Measurements from ENCODE around the gene P3H4. TPM values are rescaled to one million over a fixed set of nuclear protein-coding genes. Genes with fewer than 3 reads are reported as not detected.

Gene P3H4
- total RNA-seq, 1 donor from 2014 or later: 32.1 TPM

DNA sequence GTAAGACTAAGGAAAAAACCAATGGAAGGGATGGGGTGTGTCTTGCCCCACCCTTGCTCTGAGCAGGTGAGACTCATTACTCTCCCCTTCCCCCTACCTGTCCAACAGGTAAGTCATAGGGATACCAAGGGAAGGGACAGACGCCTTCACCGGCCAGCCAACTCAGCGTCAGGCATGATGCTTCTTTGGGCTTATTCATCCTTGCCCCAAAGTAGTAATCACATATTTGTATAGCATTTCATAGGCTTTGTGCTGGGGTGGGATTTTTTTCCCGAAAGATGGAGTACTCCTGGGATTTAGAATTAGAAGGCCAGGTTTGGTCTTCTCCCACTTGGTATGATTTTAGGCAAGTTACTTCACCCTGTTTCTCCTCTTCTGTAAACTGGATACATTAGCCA lies 24.7 kb downstream of the P3H4 start:
- TF ChIP-seq, protein P1, sequence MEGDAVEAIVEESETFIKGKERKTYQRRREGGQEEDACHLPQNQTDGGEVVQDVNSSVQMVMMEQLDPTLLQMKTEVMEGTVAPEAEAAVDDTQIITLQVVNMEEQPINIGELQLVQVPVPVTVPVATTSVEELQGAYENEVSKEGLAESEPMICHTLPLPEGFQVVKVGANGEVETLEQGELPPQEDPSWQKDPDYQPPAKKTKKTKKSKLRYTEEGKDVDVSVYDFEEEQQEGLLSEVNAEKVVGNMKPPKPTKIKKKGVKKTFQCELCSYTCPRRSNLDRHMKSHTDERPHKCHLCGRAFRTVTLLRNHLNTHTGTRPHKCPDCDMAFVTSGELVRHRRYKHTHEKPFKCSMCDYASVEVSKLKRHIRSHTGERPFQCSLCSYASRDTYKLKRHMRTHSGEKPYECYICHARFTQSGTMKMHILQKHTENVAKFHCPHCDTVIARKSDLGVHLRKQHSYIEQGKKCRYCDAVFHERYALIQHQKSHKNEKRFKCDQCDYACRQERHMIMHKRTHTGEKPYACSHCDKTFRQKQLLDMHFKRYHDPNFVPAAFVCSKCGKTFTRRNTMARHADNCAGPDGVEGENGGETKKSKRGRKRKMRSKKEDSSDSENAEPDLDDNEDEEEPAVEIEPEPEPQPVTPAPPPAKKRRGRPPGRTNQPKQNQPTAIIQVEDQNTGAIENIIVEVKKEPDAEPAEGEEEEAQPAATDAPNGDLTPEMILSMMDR (IDR thresholded peaks at IDR 0.05; ENCODE audit: insufficient read depth, low read length, severe bottlenecking): no peak
- FAIRE-seq (peak; percentile 98), DNase-seq (ENCODE audit: low read depth) (peak; percentile 100)
- peaks cover 4% of the 10 kb centered on the region for H3K36me3 ChIP-seq (ENCODE audit: control insufficient read depth, insufficient read depth, low read length)
- H3K27me3 ChIP-seq (ENCODE audit: control insufficient read depth, insufficient read depth, low read length): no peaks in the 10 kb centered on the region
- no peak overlapping the region for H3K4me3 ChIP-seq (ENCODE audit: low read depth, low read length)

DNA sequence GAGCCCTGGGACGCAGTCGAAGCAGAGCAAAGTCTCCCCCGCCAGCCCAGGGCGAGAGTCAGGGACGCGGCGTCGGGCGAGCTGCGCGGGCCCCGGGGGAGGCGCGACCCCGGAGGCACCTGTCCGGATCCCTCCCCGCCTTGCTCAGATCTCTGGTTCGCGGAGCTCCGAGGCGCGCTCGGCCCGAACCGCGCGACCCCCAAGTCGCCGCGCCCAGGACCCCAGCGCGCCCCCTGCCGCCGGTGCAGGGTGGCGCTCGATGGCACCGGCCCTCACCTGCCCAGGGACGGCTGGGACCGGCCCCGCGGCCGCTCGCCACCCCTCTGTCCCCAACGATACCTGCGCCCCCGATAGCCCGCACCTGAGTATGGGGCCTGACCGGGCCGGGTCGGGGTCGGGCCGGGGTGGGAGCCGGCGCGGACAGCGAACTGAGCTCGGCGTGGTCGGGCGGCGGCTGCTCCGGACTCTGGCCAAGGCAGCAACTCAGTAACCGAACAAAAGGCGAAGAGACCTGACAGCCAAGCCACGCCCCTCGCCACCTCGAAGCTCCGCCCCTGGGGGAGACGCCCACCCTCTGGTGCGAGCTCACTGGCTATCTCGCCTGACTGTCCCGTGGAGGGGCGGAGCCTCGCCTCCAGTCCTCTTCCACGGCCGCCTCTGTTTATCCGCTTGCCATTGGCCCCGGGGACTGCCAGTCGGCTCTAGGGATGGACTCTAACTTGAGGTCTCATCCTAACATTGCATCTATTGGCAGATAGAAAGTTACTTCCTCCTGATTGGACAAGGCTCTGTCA lies 25.3 kb downstream of the P3H4 start, which contains the start of gene JUP:
TSS of gene JUP (minus strand) at position 485 of the 794 bp plus-strand sequence. CDS start 14,857 bp downstream, outside the sequence.
- DNase-seq (ENCODE audit: low read depth): no peak
- FAIRE-seq: no peak
- TF ChIP-seq, protein P1 (IDR thresholded peaks at IDR 0.05; ENCODE audit: insufficient read depth, low read length, severe bottlenecking): peak; percentile 51
- H3K27me3 ChIP-seq (ENCODE audit: control insufficient read depth, insufficient read depth, low read length): no peaks in the 10 kb centered on the region
- peaks cover 8% of the 10 kb centered on the region for H3K36me3 ChIP-seq (ENCODE audit: control insufficient read depth, insufficient read depth, low read length)
- H3K4me3 ChIP-seq (ENCODE audit: low read depth, low read length): peak within 1 kb of the TSS; percentile 79

DNA sequence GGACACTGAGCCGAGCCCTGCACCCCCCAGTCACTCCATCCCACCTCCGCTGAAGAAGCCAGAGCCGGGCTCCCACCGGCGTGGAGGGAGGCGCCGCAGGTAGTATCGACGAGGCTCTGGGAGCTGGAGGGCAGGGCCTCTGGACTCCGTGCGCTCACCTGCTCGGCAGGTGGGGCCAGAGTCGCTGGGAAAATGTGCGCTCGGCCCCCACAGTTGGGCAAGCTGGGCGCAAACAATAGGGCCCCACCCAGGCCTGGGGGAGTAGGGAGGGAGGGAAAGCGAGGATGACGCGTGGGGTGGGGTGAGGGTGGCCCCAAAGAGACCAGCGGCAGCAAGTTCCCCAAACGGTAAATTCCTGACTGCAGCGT lies 25.9 kb downstream of the P3H4 start:
- DNase-seq (ENCODE audit: low read depth): peak; percentile 75
- no peak for FAIRE-seq
- TF ChIP-seq, protein P1 (IDR thresholded peaks at IDR 0.05; ENCODE audit: insufficient read depth, low read length, severe bottlenecking): peak; percentile 51
- peaks cover 8% of the 10 kb centered on the region for H3K36me3 ChIP-seq (ENCODE audit: control insufficient read depth, insufficient read depth, low read length)
- no peaks in the 10 kb centered on the region for H3K27me3 ChIP-seq (ENCODE audit: control insufficient read depth, insufficient read depth, low read length)
- H3K4me3 ChIP-seq (ENCODE audit: low read depth, low read length): peak overlapping the region; percentile 79

DNA sequence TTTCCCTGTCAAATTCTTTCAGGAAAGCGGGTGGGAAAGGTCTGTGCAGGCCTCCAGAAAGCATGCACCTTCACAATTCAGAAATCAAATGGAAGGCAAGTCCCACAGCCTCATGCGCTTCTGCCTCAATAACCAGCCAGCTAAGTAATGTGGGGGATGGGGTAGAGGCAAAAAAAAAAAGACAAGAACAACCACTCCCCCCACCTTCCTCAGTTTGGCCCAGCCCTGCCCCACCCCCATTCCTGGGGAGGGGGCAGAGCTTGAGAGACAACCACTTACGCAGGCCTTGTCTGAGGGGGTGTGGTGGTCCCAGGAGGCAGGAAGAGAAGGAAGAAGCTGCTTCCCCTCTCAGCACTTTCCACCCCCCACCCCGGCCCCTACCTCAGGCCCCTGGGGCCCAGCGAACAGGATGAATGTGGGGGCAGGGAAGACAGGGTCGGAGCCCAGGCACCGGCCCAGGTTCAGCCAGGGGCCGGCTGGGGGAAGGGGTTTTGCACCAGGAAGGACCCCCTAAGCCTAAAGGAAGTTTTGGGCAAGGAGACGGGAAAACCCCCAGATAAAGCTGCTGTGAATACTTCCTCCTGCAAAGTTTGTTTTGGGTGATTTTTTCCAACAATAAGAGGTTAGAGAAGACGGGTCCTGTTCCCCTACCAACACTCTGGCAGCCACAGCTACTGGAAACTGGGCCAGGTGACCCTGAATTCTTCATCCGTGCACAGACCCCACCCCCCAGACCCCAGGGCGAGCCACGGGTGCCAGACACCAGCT lies 26.5 kb downstream of the P3H4 start:
- H3K27me3 ChIP-seq (ENCODE audit: control insufficient read depth, insufficient read depth, low read length): no peaks in the 10 kb centered on the region
- DNase-seq (ENCODE audit: low read depth) (peak; percentile 66), FAIRE-seq (no peak)
- H3K36me3 ChIP-seq (ENCODE audit: control insufficient read depth, insufficient read depth, low read length): peaks cover 8% of the 10 kb centered on the region
- H3K4me3 ChIP-seq (ENCODE audit: low read depth, low read length): peak overlapping the region; percentile 79
- TF ChIP-seq, protein P1 (IDR thresholded peaks at IDR 0.05; ENCODE audit: insufficient read depth, low read length, severe bottlenecking): no peak

DNA sequence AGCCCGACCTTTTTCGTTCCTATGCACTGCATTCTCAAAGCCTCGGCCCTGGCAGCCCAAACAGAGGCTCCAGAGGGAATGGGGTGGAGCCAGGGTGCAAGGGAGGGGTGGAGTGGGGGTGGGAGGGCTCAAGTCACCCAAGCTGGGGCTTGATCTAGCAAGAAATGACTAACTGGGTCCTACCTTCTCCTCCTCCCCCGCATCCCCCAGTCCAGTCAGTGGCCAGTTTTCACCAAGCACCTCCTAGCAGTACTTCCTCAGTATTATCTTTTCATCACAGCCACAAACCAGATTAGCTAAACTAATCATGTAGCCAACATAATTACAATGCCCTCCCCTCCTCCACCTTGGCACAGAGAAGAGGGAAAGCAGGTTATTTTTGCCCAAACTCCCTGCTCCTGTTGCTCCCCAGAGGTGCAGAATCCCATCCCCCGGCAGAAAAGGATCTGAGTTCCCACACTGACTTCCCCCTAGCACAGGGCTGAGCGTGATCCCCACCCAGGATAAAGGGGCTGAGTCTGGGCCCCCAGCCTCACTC lies 27.5 kb downstream of the P3H4 start:
- Histone ChIP-seq H3K36me3 (ENCODE audit: control insufficient read depth, insufficient read depth, low read length) (peaks cover 11% of the 10 kb centered on the region), H3K27me3 (ENCODE audit: control insufficient read depth, insufficient read depth, low read length) (no peaks in the 10 kb centered on the region), H3K4me3 (ENCODE audit: low read depth, low read length) (peak overlapping the region; percentile 79)
- DNase-seq (ENCODE audit: low read depth) (peak; percentile 94), FAIRE-seq (peak; percentile 36)
- TF ChIP-seq, protein P1 (IDR thresholded peaks at IDR 0.05; ENCODE audit: insufficient read depth, low read length, severe bottlenecking): no peak
